Keratinocyte (primary cell): ENCODE measurements around the gene CD2. TPM values are rescaled to one million over a fixed set of nuclear protein-coding genes. Genes with fewer than 3 reads are reported as not detected.

Source experiments
- DNase-seq: peaks from one replicate; pipeline ENCODE4 v3.0.0-alpha.2; 2011; ENCODE audit warnings: low read depth, missing footprints, low spot score
- FAIRE-seq: peaks from 2 replicates; lab custom pipeline; 2011; peaks lifted over from hg19 to GRCh38; lab: Jason Lieb, UNC
- H2AFZ ChIP-seq: 2 replicates; pipeline ENCODE4 v1.6.0; 2012; ENCODE audit warnings: low read length, control low read depth, inconsistent platforms; ENCODE audit not compliant: control insufficient read depth
- H3K27ac ChIP-seq: 2 replicates; pipeline ENCODE4 v1.5.1; 2011; ENCODE audit warnings: low read length; ENCODE audit not compliant: control insufficient read depth, insufficient read depth
- H3K27me3 ChIP-seq: 3 replicates; pipeline ENCODE4 v1.6.0; 2011; ENCODE audit warnings: low read length; ENCODE audit not compliant: control insufficient read depth, insufficient read depth; ENCODE audit errors: extremely low read depth
- H3K36me3 ChIP-seq, 2 experiments: 2 replicates in 1 of 2; 3 replicates in 1 of 2; pipeline ENCODE4 v1.5.1; 2011; ENCODE audit warnings: low read length in 2 of 2, mild to moderate bottlenecking in 1 of 2; ENCODE audit not compliant: control insufficient read depth in 2 of 2, insufficient read depth in 2 of 2; ENCODE audit errors: extremely low read depth in 1 of 2
- H3K4me1 ChIP-seq: 3 replicates; pipeline ENCODE4 v1.5.1; 2011; ENCODE audit warnings: low read length; ENCODE audit not compliant: control insufficient read depth, insufficient read depth; ENCODE audit errors: extremely low read depth
- H3K4me2 ChIP-seq: 3 replicates; pipeline ENCODE4 v1.6.0; 2011; ENCODE audit warnings: low read depth, low read length; ENCODE audit not compliant: control insufficient read depth, insufficient read depth; ENCODE audit errors: extremely low read depth
- H3K4me3 ChIP-seq, 3 experiments: fragments of 200-600 bp in 1 of 3; sonication (generic) in 1 of 3; 2 replicates in 2 of 3; 3 replicates in 1 of 3; pipeline ENCODE4 v1.5.1; 2011 to 2016; ENCODE audit warnings: low read length in 3 of 3, mild to moderate bottlenecking in 3 of 3, control low read depth in 2 of 3, inconsistent platforms in 1 of 3, low read depth in 1 of 3, mixed read lengths in 1 of 3, mixed run types in 1 of 3, moderate library complexity in 1 of 3; ENCODE audit not compliant: control insufficient read depth in 2 of 3, insufficient read depth in 2 of 3; ENCODE audit errors: extremely low read depth in 1 of 3
- H3K79me2 ChIP-seq: 2 replicates; pipeline ENCODE4 v1.6.0; 2012; ENCODE audit warnings: low read length; ENCODE audit not compliant: control insufficient read depth, insufficient read depth
- H3K9ac ChIP-seq: 3 replicates; pipeline ENCODE4 v1.6.0; 2011; ENCODE audit warnings: low read length; ENCODE audit not compliant: control insufficient read depth, insufficient read depth; ENCODE audit errors: extremely low read depth
- H3K9me1 ChIP-seq: 3 replicates; pipeline ENCODE4 v1.6.0; 2011; ENCODE audit warnings: low read length; ENCODE audit not compliant: control insufficient read depth, insufficient read depth; ENCODE audit errors: extremely low read depth
- H3K9me3 ChIP-seq: 2 replicates; pipeline ENCODE4 v1.5.1; 2012; ENCODE audit warnings: low read depth, low read length; ENCODE audit not compliant: control insufficient read depth
- H4K20me1 ChIP-seq: 3 replicates; pipeline ENCODE4 v1.6.0; 2011; ENCODE audit warnings: low read length; ENCODE audit not compliant: control insufficient read depth, insufficient read depth; ENCODE audit errors: extremely low read depth
- EZH2 ChIP-seq: IDR thresholded peaks from one replicate; pipeline ENCODE4 v1.6.1; 2012; ENCODE audit warnings: inconsistent platforms, mild to moderate bottlenecking, low read length, moderate library complexity
- dilution Hi-C: fragments of 300-500 bp; cut with MboI; formaldehyde crosslinking; loops from one replicate; pipeline ENCODE4 v1.7.0; 2020; ENCODE audit warnings: low sequenced_read_pairs; ENCODE audit not compliant: extremely low pct_ligation_motif_present
- polyA plus RNA-seq, 5 experiments: library from polyadenylated mRNA; depleted of rRNA in 3 of 5; stranded (reverse) in 3 of 5; stranded (forward) in 1 of 5; unstranded in 1 of 5; fragments of >200 nt; gene quantifications; 1 replicate in 1 of 5; 2 replicates in 3 of 5; 3 replicates in 1 of 5; pipeline versions ENCODE4 v1.2.1 to v1.2.3, GENCODE V29; 2011 to 2012; ENCODE audit warnings: missing spikeins in 2 of 5, low read depth in 1 of 5, low replicate concordance in 1 of 5
- TF ChIP-seq, protein P1 (sequence below), 3 experiments: IDR thresholded peaks in 1 of 3; conservative IDR thresholded peaks in 1 of 3; optimal IDR thresholded peaks in 1 of 3; 2 replicates in 2 of 3; 3 replicates in 1 of 3; pipeline versions ENCODE3 to v1.5.1; 2011; ENCODE audit warnings: low read length in 3 of 3, mild to moderate bottlenecking in 3 of 3, moderate library complexity in 2 of 3, control low read depth in 1 of 3, inconsistent platforms in 1 of 3; ENCODE audit not compliant: insufficient read depth in 2 of 3; ENCODE audit errors: extremely low read depth in 1 of 3

CD2 gene
- polyA plus RNA-seq, 1 donor (not counting 4 experiments of a cell fraction or from before 2014, with no cell fraction given), result not detected

DNA sequence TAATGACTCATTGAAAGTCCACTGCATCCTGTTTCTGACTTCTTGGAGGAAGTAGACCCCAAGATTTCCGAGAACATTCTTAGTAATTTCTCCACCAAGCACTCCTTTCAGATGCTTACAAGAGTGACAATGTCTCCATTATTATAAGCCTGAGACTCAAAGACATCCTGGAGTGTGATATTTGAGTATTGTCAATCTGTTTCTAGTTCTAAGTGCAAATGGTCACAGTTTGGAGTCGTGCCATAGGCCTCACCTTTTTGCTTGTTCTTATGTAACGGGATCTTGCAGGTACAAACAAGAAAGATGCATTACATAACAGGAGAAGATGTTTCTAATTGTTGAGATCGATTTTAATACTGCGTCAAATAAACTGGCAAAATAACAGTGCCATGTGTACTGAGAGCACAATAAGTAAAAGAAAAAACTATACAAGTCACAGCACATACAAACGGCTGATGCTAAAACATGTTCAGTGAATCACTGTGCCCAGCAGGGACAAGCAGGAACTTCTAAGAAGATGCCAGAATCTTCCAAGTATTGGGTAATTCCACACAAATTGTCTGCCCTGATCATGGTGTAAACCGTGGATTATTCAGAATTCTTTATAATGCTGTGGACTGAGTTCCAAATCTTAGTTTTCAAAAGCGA is 54.1 kb downstream of the CD2 start:
- no peaks in the 10 kb centered on the region for H3K27me3 ChIP-seq
- H3K36me3 ChIP-seq, result no peaks in the 10 kb centered on the region
- H3K79me2 ChIP-seq, result no peaks in the 10 kb centered on the region
- peak overlapping the region; percentile 47 for H3K9ac ChIP-seq
- peak; percentile 96 for FAIRE-seq
- peak overlapping the region; percentile 71 for H3K4me2 ChIP-seq
- H2AFZ ChIP-seq, result peak overlapping the region; percentile 89
- no peaks in the 10 kb centered on the region for H4K20me1 ChIP-seq
- no peaks in the 10 kb centered on the region for H3K9me3 ChIP-seq
- peaks cover 2% of the 10 kb centered on the region for H3K9me1 ChIP-seq
- TF ChIP-seq, protein P1, sequence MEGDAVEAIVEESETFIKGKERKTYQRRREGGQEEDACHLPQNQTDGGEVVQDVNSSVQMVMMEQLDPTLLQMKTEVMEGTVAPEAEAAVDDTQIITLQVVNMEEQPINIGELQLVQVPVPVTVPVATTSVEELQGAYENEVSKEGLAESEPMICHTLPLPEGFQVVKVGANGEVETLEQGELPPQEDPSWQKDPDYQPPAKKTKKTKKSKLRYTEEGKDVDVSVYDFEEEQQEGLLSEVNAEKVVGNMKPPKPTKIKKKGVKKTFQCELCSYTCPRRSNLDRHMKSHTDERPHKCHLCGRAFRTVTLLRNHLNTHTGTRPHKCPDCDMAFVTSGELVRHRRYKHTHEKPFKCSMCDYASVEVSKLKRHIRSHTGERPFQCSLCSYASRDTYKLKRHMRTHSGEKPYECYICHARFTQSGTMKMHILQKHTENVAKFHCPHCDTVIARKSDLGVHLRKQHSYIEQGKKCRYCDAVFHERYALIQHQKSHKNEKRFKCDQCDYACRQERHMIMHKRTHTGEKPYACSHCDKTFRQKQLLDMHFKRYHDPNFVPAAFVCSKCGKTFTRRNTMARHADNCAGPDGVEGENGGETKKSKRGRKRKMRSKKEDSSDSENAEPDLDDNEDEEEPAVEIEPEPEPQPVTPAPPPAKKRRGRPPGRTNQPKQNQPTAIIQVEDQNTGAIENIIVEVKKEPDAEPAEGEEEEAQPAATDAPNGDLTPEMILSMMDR (optimal IDR thresholded peaks at IDR 0.05 in 1 of 3, IDR thresholded peaks at IDR 0.05 in 1 of 3, conservative IDR thresholded peaks at IDR 0.05 in 1 of 3; ENCODE audit: extremely low read depth in 1 of 3, insufficient read depth in 2 of 3, low read length in 3 of 3), result no peak
- no peak for TF ChIP-seq EZH2
- peaks cover 19% of the 10 kb centered on the region for H3K4me1 ChIP-seq
- DNase-seq, result peak; percentile 84
- dilution Hi-C loops, result no loop called here
- peak overlapping the region in 1 of 3 experiments; percentile 6 for H3K4me3 ChIP-seq
- peak overlapping the region; percentile 81 for H3K27ac ChIP-seq

DNA sequence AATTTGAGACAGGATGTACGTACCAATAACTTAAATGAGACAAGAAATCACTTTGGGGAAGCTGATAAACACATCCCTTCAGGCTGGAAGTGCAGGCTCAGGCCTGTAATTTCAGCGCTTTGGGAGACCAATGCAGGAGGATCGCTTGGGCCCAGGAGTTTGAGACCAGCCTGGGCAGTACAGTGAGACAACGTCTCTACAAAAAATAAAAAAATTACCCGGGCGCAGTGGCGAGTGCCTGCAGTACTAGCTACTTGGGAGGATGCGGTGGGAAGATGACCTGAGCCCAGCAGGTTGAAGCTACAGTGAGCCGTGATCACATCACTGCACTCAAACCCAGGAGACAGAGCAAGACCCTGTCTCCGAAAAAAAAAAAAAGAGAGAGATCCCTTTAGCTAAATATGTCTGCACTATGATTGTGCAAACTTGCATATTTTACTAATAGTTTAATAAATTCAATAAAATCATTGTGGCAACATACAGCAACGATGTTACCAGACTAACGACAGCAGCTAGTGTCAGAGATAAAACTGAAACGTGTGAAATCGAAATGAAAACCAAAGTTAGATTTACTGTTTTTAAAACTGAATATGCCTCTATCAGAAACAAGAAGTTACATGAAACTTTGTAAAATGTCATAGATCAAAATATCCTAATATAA is 54.7 kb downstream of the CD2 start:
- Histone ChIP-seq H3K9ac (peak overlapping the region; percentile 47), H2AFZ (peak overlapping the region; percentile 89), H4K20me1 (no peaks in the 10 kb centered on the region), H3K4me3 (peak overlapping the region in 1 of 3 experiments; percentile 6), H3K9me3 (no peaks in the 10 kb centered on the region), H3K27ac (peak overlapping the region; percentile 81), H3K79me2 (no peaks in the 10 kb centered on the region), H3K4me1 (peaks cover 19% of the 10 kb centered on the region), H3K27me3 (no peaks in the 10 kb centered on the region), H3K36me3 (no peaks in the 10 kb centered on the region), H3K4me2 (peak overlapping the region; percentile 71), H3K9me1 (peaks cover 2% of the 10 kb centered on the region)
- no peak for FAIRE-seq
- dilution Hi-C loops, result no loop called here
- TF ChIP-seq EZH2, result no peak
- TF ChIP-seq, protein P1 (optimal IDR thresholded peaks at IDR 0.05 in 1 of 3, IDR thresholded peaks at IDR 0.05 in 1 of 3, conservative IDR thresholded peaks at IDR 0.05 in 1 of 3; ENCODE audit: extremely low read depth in 1 of 3, insufficient read depth in 2 of 3, low read length in 3 of 3), result no peak
- peak; percentile 44 for DNase-seq
